AG04450 (cell line): ENCODE data around the gene FGF10. TPM values are rescaled to one million over a fixed set of nuclear protein-coding genes. Genes with fewer than 3 reads are reported as not detected.

Experiments used
- CTCF ChIA-PET: fragments of 300-600, 350-600 bp; formaldehyde crosslinking; extraction: SDS; loops from one replicate; lab custom pipeline; 2022; ENCODE audit warnings: antibody characterized with exemption, inconsistent platforms; lab: Charles Lee
- POLR2A ChIA-PET: fragments of 350-600 bp; formaldehyde crosslinking; extraction: SDS; loops from one replicate; lab custom pipeline; 2021; ENCODE audit warnings: antibody characterized with exemption, inconsistent platforms; lab: Yijun Ruan, JAX
- DNase-seq: peaks from one replicate; pipeline ENCODE4 v3.0.0-alpha.2; 2011; ENCODE audit warnings: low read depth, low spot score
- H3K27ac ChIP-seq: one replicate; pipeline ENCODE4 v1.5.1; 2012; ENCODE audit warnings: low read depth, low read length, control low read depth
- H3K27me3 ChIP-seq: one replicate; pipeline ENCODE4 v1.6.0; 2012; ENCODE audit warnings: low read length; ENCODE audit not compliant: control insufficient read depth, insufficient read depth
- H3K4me3 ChIP-seq: 2 replicates; pipeline ENCODE4 v1.5.1; 2011; ENCODE audit warnings: mild to moderate bottlenecking, low read depth, low read length, control low read depth
- H3K9me3 ChIP-seq: 2 replicates; pipeline ENCODE4 v1.5.1; 2012; ENCODE audit warnings: low read length; ENCODE audit not compliant: control insufficient read depth, insufficient read depth
- CTCF ChIP-seq: IDR thresholded peaks from 2 replicates; pipeline ENCODE4 v1.5.1; 2011; ENCODE audit warnings: low read depth, low read length, control low read depth, inconsistent platforms
- polyA plus RNA-seq: library from polyadenylated mRNA; depleted of rRNA; stranded (reverse); fragments of >200 nt; gene quantifications from 2 replicates; pipeline ENCODE4 v1.2.3, GENCODE V29; 2011

The FGF10 gene
- polyA plus RNA-seq, 1 experiment = 0.10 TPM

DNA sequence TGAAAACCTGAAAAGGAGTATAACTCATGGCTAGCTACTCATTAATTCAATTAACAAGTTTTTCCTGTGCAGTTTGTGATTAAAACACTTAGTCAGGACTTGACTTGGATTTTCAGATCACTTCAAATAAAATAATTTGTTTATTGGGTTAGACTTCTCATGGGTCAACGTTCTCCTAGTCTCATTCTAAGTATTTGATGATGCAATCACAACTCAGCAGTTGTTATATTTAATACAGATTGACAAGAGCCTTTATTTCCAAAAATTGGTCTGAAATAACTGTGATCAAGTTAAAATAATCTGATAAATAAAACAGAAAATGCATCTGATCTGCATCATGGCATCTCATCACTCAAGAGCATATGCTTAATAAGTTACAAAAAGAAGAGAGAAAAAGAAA is 113.9 kb downstream of the FGF10 start:
- no peak for DNase-seq
- TF ChIP-seq CTCF = no peak
- ChIA-PET POLR2A (no interaction called here), CTCF (no interaction called here)
- Histone ChIP-seq H3K9me3 (no peaks in the 10 kb centered on the region), H3K4me3 (no peak overlapping the region), H3K27ac (no peak overlapping the region), H3K27me3 (no peaks in the 10 kb centered on the region)

- no peak for TF ChIP-seq CTCF
- H3K27ac ChIP-seq = no peak overlapping the region
- no peaks in the 10 kb centered on the region for H3K27me3 ChIP-seq
- H3K4me3 ChIP-seq = no peak overlapping the region
- no peak for DNase-seq
- CTCF ChIA-PET = no interaction called here
- POLR2A ChIA-PET = no interaction called here
- H3K9me3 ChIP-seq = no peaks in the 10 kb centered on the region
These were observed 121.3 kb downstream of the FGF10 start for GRCh38 chr5:44267909-44268308.

GRCh38 chr5:44266882-44267576 is 122.2 kb downstream of the FGF10 start:
- no peaks in the 10 kb centered on the region for H3K27me3 ChIP-seq
- DNase-seq = no peak
- ChIA-PET CTCF (no interaction called here), POLR2A (no interaction called here)
- TF ChIP-seq CTCF = no peak
- H3K9me3 ChIP-seq = no peaks in the 10 kb centered on the region
- H3K27ac ChIP-seq = no peak overlapping the region
- H3K4me3 ChIP-seq = no peak overlapping the region

DNA sequence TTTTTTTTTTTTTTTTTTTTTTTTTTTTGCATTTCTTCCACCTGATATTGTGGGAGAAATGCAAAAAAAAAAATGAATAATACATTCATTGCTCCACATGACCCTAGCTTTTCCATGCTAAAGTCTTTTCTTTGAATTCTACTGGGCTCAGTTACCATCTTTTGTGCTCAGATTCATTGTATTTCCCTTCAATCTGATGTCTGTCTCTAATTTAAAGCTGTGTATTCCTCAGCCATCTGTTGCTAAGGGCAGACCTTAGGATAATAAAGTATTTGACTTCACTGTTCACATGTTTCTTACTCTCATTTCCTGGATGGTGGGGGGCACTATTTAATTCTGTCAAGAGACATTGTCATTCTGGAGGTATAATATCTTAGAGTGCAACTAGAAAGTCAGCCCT is 123.5 kb downstream of the FGF10 start:
- H3K27ac ChIP-seq = no peak overlapping the region
- no peak overlapping the region for H3K4me3 ChIP-seq
- CTCF ChIA-PET = no interaction called here
- no peaks in the 10 kb centered on the region for H3K9me3 ChIP-seq
- H3K27me3 ChIP-seq = no peaks in the 10 kb centered on the region
- no peak for DNase-seq
- POLR2A ChIA-PET = no interaction called here
- TF ChIP-seq CTCF = no peak

DNA sequence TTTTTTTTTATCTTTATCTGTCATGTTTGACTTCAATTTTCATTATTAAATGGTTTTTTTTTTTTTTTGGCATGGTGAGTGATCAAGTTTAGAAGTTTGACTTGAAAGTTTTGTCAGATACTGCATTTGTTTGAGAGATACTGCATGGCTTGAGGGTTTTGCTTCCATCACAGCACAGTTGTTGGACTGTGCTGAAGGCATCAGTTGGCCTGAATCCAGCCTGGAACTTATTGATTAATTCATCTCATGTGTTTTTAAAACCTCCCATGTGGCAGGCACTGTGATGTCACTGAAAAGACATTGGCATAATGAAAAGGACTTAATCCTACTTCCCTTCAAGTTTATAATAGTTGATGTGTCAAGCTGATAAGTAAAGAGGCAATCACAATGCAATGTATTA is 128.4 kb downstream of the FGF10 start:
- ChIA-PET CTCF (no interaction called here), POLR2A (no interaction called here)
- no peak overlapping the region for H3K4me3 ChIP-seq
- H3K9me3 ChIP-seq = no peaks in the 10 kb centered on the region
- no peak for DNase-seq
- H3K27ac ChIP-seq = no peak overlapping the region
- no peaks in the 10 kb centered on the region for H3K27me3 ChIP-seq
- TF ChIP-seq CTCF = no peak
